HG03342 (cell line): ENCODE measurements around the gene TSPAN5.

Source experiments
- ATAC-seq: cut with Tn5 transposase; IDR thresholded peaks from one replicate; pipeline ENCODE4 v1.9.1; 2021; ENCODE audit warnings: mild to moderate bottlenecking, moderate library complexity; ENCODE audit not compliant: unreplicated experiment

The TSPAN5 gene

GRCh38 chr4:98620087-98620784 lies 38.2 kb downstream of the TSPAN5 start:
- no peak for ATAC-seq

DNA sequence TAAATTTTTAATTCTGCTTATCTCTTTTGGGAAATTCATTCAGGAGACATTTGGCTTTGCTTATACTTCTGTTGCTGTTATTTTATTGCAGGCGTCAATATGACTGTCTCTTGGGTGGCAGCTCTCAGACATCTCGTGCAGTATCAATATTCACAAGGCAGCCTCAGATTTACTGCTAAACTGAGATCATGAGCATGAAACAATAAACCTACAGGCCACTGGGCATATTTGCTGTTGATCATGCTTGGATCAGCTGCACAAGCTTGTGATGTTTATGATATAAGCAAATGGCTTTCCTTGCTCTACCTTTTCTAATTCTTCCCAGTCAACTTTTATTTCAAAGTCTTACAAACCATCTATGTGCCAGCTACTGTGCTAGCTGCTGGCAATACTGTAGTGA lies 39.2 kb downstream of the TSPAN5 start:
- no peak for ATAC-seq

DNA sequence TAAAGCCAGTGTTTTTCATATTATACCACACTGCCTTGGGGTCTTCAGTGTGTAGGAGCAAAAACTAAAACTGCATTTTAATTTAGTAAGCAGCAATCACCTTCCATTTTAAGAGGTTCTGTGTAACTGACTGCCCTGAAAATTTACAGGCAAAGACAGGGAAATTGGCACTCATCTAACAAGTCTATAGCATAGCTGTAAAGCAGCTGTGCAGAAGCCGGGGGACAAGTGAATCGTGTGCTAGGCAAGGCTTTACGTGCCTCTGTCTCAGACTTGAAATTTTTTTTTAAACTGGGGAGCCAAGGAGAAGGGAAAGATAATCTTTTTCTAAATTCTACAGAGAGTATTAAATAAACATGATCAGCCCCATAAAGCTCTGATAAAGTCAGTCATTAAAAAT lies 39.7 kb downstream of the TSPAN5 start:
- no peak for ATAC-seq

DNA sequence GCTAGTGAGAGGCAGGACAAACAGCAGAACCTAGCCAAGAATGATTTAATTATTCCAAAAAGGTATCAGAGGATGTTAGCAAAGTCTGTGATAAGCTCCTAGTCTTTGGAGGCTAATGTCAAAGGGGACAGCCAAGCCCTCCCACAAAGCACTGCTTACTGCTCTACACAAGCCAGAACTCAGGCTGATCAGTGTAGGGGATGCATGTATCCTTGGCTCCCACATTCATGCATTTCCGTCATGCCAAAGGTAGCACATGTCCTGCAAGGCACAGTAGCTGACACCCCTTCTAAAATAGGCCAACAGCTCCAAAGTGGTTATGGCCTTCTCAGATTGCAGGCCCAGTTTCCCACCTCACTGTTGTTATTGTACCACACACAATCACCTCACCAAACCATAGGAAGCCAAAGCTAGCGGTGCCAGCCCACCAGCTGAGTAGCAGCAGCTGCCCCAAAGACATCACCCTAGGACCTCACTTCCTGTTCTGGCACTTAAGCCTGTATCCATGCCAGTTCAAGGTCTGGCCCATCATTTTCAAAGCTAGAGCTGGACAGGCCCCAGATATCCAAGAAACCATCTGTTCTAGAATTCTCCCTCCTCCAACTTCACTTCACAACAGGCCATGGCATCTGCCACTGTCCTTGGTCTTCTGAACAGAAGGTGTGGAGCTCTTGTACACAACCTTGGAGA lies 40.9 kb downstream of the TSPAN5 start:
- no peak for ATAC-seq

DNA sequence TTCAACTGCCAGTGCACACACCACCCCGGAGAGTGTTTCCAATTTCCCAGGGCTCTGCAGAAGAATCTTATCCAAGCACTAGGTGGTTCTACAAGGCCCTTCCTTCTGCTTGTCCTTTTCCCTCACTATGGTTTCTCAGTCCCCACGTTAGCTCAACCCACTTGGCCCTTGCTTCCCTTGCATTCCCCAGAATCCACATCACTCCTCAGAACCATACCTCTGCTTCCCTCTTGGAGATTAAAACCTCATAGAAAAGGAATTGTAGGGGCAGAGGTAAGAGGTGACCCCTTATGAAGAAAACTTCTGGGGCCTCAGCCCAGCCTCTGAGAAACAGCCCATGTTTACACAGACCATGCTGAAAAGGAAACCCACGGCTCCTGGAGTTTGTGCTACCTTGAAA lies 42.4 kb downstream of the TSPAN5 start:
- no peak for ATAC-seq

DNA sequence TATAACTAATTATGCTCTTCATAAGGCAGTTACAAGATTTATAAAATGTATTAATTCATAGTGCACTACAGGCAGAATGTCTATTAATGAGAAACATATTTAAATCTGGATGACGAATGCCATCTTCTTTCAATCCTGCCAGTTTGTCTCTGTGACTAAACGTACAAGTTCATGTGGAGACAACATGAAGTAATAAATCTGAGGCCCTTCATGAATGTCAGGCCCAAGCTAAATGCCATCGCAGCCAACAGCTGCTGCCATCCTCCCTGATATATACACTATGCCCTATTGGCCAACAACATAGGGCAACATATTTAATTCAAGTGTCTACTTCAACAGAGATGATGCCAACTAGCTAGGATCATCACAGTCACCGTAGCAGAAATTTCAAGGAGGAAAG lies 43.7 kb downstream of the TSPAN5 start:
- no peak for ATAC-seq

DNA sequence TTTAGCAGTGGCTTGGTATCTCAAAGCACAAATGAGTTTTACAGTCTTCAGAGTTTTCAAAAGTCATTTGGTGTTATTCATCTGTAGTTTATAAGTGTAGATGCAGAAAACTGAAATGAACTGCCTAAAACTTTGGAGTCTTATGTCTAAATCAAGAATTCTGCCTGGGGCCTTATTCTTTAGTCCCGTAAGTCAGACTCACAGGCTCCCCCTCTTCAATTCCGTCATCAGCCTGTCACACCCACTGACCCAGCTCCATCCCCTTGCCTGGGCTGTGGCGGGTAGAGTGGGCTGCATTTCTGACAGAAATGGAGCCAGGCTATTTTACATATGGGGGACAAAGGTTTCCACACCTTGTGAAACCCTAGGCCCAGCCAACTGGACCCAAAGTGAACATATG lies 44.3 kb downstream of the TSPAN5 start:
- no peak for ATAC-seq

DNA sequence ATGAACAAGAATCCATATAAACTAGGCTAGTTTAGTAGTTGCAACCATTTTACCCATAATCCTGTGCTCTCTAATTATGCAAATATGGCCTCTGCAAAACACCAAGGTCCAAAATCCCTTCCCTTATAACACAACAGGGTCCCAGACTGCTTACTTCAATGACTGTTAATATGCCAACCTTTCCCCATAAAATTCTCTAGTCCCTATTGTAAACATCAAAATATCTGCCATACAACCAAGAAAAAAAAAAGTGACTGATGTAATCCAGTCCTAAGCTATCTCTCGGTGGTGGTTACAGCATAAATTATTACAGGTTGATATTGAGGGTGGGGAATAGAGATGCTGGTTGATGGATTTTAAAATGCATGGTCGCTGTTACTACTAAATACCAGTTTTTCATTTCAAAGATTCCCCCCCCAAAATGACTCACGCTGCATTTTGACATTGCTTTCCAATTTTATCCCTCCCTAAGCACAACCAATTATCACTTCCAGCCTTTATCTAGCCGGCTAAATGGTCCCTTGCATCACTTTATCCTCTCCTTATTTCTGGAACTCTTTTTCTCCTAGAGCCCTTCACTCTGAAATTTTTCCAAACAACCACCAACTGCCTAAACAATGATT lies 44.8 kb downstream of the TSPAN5 start:
- no peak for ATAC-seq

- ATAC-seq, result no peak
Observed at GRCh38 chr4:98612318-98613250, 45.8 kb downstream of the TSPAN5 start.

DNA sequence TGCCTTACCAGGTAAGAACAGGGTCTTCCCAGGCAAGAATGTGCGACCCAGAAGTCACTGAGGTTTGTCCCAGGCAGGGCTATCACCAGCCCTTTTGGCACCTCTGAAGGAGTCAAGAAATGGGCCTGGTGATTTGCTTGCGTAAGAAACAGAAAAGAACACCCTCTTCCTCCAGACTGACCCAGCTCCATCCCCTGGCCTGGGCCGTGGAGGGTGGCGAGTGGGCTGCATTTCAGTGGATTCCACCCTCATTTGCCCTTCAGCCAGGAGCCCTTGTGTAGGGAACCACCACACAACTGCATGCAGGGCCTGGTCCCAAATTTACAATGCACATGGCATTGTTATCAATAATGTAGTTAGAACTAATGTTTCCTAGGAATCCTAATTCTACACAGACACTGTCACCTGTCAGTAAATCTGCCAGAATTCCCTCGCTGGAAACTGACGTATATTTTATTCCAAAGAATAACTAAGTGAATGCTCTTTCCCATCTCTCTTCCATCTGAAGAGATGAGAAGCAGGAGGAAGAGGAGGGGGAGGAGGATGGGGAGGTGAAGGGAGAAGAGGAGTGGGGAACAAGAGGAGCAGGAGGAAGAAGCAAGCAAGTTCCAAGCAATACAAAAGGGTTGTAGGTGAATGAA lies 46.6 kb downstream of the TSPAN5 start:
- ATAC-seq, result no peak

- ATAC-seq, result no peak
Observed at GRCh38 chr4:98610926-98611676, 47.3 kb downstream of the TSPAN5 start.

DNA sequence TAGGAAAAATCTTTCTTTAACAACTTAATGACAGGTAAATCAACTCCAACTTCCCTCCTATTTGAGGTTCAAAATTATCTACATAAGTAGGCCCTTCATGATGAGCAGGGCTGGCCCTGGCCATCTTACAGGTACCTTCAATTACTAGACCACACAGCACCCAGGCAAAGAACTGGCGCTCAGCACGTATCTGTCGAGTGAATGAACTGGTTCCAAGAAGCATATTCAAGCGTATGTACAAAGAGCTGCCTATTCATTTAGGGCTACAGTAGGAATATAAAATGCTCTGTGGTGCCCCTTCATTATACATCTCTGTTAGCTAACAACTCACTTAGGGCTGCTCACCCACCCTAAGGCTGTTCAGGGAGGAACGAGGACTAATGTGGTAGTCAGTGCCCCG lies 48.0 kb downstream of the TSPAN5 start:
- no peak for ATAC-seq

DNA sequence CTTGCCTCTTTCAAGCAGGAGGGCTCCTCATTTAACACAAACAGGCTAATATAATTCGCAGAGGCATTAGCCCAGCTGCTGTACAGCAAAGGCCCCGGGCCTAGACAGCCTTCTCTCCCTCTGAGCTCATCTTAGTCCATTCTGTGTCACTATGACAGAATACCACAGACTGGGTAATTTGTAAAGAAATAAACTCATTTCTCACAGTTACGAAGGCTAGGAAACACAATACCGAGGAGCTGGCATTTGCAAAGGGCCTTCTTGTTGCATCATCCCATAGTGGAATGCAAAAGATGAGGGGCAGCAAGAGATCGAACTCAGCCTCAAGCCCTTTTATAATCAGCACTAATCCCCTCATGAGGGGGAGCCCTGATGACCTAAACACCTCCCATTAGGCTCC lies 48.5 kb downstream of the TSPAN5 start:
- ATAC-seq, result no peak

GRCh38 chr4:98608356-98608755 lies 50.1 kb downstream of the TSPAN5 start:
- no peak for ATAC-seq

GRCh38 chr4:98606894-98607293 lies 51.5 kb downstream of the TSPAN5 start:
- no peak for ATAC-seq

GRCh38 chr4:98605216-98605615 lies 53.2 kb downstream of the TSPAN5 start:
- ATAC-seq, result no peak

DNA sequence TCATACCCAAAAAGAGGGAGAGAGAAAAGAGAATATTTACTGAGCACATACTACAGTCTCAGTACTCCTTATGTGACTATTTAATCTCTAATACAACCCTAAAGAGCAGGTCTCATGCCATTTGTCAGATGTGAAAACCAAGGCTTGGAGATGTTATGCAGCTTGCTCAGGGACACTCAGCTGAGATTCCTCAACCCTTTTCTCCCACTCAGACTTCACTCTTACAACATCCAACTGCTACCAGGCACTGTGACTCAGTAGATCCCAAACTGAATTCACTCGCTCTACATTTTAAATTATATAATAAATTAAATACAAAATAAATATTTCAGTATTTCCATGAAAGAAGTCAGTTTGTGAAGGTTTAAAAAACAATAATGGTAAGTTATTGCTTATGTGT lies 53.7 kb downstream of the TSPAN5 start:
- no peak for ATAC-seq

DNA sequence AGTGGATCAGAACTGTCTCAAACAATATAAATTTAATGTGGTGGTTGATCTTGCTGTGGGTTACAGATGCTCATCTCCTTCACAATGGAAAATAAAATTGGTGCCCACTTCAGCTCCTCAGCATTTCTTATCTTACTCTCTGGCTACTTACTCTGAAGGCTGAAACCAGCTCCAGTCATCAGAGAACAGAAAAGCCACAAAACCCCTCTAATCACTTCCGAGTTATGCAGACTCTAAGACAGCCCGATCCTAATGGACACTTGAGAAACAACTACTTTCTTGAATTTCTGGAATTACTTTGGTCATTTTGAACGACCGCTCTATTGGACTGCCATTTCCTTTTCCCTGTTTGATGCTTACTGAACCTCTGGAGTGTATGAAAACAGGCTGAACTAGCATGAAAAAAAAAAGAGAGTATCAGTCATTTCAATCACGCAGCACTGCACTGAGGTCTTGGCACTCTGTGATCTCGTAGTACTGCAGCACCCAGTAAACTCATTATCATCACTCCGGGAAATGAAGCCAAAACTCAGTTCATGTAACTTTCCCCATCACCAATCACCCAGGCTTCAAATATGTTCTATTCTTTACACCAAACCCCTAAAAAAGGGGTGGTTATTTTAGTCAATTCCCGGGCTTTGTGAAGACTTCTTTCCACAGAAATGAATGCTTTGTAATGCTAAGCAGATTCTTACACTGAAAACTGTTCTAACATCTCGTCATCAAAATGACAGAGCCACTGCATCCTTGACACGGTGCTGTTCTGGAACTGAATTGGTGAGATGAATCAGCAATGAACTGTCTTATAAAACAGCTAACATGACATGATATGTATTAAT lies 54.5 kb downstream of the TSPAN5 start:
- no peak for ATAC-seq

DNA sequence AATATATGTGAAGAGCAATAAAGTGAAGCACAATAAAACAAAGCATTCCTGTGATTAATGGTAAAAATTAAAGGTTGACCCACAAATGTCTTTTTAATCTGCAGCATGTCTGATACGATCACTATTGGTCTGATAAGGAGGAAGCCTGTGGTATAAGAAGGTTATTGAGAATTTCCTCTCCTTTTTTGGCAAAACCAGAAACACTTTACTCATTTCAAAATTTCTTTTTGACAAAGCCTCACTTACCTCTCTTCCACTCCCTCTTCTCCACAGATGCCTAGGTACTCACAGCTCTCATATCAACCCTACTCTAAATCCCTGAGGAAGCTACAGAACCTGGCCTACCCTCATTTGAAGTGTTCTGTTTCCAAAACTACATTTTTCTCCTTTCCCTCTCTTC lies 56.1 kb downstream of the TSPAN5 start:
- ATAC-seq, result no peak
